ENCODE data around the gene WIPI1. TPM values are rescaled to one million over a fixed set of nuclear protein-coding genes. Genes with fewer than 3 reads are reported as not detected.

Gene WIPI1
- total RNA-seq, 2 experiments from 2014 or later, result 34.4 to 43.5 TPM

- ChIA-PET CTCF (ENCODE audit: unreplicated experiment) (interaction anchor here (0.9 to 2.7 kb wide), 5 partner anchors 11 to 67 kb away, joined by 3 to 19 read pairs (median 11); partner anchors contain the start of gene PRKAR1A), POLR2A (interaction anchor here (0.6 to 4.8 kb wide), 21 partner anchors 9 to 327 kb away, joined by 3 to 81 read pairs (median 5); partner anchors contain the start of genes AMZ2, PRKAR1A and WIPI1)
- peaks cover 12% of the 10 kb centered on the region; the same call in 1 of the 2 replicates for H3K9me3 ChIP-seq (ENCODE audit: low read length)
- peak overlapping the region; percentile 89 for H2AFZ ChIP-seq (ENCODE audit: low read length)
- peaks cover 5% of the 10 kb centered on the region; the same call in 1 of the 2 replicates for H3K36me3 ChIP-seq (ENCODE audit: insufficient read depth, low read length)
- H3K9me2 ChIP-seq (ENCODE audit: insufficient read depth, low read length), result no peaks in the 10 kb centered on the region
- peak overlapping the region; percentile 95 for H3K27ac ChIP-seq (ENCODE audit: low read depth, low read length, poor library complexity, severe bottlenecking)
- TF ChIP-seq, protein P1, sequence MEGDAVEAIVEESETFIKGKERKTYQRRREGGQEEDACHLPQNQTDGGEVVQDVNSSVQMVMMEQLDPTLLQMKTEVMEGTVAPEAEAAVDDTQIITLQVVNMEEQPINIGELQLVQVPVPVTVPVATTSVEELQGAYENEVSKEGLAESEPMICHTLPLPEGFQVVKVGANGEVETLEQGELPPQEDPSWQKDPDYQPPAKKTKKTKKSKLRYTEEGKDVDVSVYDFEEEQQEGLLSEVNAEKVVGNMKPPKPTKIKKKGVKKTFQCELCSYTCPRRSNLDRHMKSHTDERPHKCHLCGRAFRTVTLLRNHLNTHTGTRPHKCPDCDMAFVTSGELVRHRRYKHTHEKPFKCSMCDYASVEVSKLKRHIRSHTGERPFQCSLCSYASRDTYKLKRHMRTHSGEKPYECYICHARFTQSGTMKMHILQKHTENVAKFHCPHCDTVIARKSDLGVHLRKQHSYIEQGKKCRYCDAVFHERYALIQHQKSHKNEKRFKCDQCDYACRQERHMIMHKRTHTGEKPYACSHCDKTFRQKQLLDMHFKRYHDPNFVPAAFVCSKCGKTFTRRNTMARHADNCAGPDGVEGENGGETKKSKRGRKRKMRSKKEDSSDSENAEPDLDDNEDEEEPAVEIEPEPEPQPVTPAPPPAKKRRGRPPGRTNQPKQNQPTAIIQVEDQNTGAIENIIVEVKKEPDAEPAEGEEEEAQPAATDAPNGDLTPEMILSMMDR (conservative IDR thresholded peaks at IDR 0.05; ENCODE audit: low read length), result no peak
- no peak for TF ChIP-seq EZH2phosphoT487 (IDR thresholded peaks at IDR 0.05; ENCODE audit: borderline replicate concordance, low read depth, low read length)
- BruUV-seq (replicated peaks), result TSS peak; percentile 97
- DNase-seq (ENCODE audit: low spot score), result peak; percentile 52
- peak overlapping the region; percentile 80 for H3K4me2 ChIP-seq (ENCODE audit: low read length)
- no peaks in the 10 kb centered on the region for H3K79me2 ChIP-seq (ENCODE audit: insufficient read depth, low read depth, low read length)
- peaks cover 57% of the 10 kb centered on the region for H3K4me1 ChIP-seq (ENCODE audit: insufficient read depth, low read length, poor library complexity, severe bottlenecking)
- intact Hi-C loops (cut with micrococcal nuclease; ENCODE audit: unreplicated experiment), result loop anchor here (1.0 kb wide), 1 partner anchor 13 kb away; no protein-coding TSS in a partner anchor
- H4K20me1 ChIP-seq (ENCODE audit: insufficient read depth, low read length), result no peaks in the 10 kb centered on the region
- H3K4me3 ChIP-seq (ENCODE audit: low read depth, low read length, poor library complexity, severe bottlenecking), result peak overlapping the region; percentile 56
These were observed 41.4 kb upstream of the WIPI1 start for GRCh38 chr17:68498479-68499326.

DNA sequence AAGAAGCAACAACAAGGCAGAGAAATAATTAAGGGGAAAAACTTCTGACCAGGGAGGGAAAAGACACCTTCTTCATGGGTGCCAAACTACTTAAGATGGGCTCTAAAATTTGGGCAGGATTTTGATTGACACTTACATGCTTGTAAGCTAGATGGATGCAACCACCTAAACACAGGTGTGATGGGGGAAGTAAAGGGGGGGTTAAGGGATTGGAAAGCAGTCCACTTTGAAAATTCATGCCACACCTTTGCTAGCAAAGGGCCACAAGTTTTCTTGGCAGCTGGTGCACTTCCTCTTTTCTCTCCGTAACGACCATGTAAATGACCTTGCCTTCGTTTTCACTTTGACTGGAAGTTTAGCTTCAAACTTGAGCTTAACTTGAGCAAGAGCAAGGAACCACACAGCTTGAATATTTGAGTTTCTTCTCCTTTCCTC, 40.6 kb upstream of the WIPI1 start:
- peak overlapping the region; percentile 95 for H3K27ac ChIP-seq (ENCODE audit: low read depth, low read length, poor library complexity, severe bottlenecking)
- H4K20me1 ChIP-seq (ENCODE audit: insufficient read depth, low read length), result no peaks in the 10 kb centered on the region
- peak overlapping the region; percentile 80 for H3K4me2 ChIP-seq (ENCODE audit: low read length)
- peak overlapping the region; percentile 56 for H3K4me3 ChIP-seq (ENCODE audit: low read depth, low read length, poor library complexity, severe bottlenecking)
- intact Hi-C loops (cut with micrococcal nuclease; ENCODE audit: unreplicated experiment), result loop anchor here (1.0 kb wide), 2 partner anchors 13 to 32 kb away; no protein-coding TSS in a partner anchor
- H3K79me2 ChIP-seq (ENCODE audit: insufficient read depth, low read depth, low read length), result no peaks in the 10 kb centered on the region
- peaks cover 57% of the 10 kb centered on the region for H3K4me1 ChIP-seq (ENCODE audit: insufficient read depth, low read length, poor library complexity, severe bottlenecking)
- peak; percentile 99 for DNase-seq (ENCODE audit: low spot score)
- TF ChIP-seq, protein P1 (conservative IDR thresholded peaks at IDR 0.05; ENCODE audit: low read length), result no peak
- no peaks in the 10 kb centered on the region for H3K9me2 ChIP-seq (ENCODE audit: insufficient read depth, low read length)
- peaks cover 12% of the 10 kb centered on the region; the same call in 1 of the 2 replicates for H3K9me3 ChIP-seq (ENCODE audit: low read length)
- no TSS peak for BruUV-seq (replicated peaks)
- POLR2A ChIA-PET, result interaction anchor here (0.6 to 4.8 kb wide), 27 partner anchors 9 to 918 kb away, joined by 3 to 81 read pairs (median 4); partner anchors contain the start of genes AMZ2, PRKAR1A and WIPI1
- peak overlapping the region; percentile 89 for H2AFZ ChIP-seq (ENCODE audit: low read length)
- CTCF ChIA-PET (ENCODE audit: unreplicated experiment), result interaction anchor here (1.2 to 2.7 kb wide), 5 partner anchors 10 to 30 kb away, joined by 3 to 19 read pairs (median 11); partner anchors contain the start of gene PRKAR1A
- H3K36me3 ChIP-seq (ENCODE audit: insufficient read depth, low read length), result peaks cover 5% of the 10 kb centered on the region; the same call in 1 of the 2 replicates

Measured in OCI-LY7 (cell line).